GM21360 (cell line): ENCODE measurements around the gene ATF6B.

Experiments
- ATAC-seq: cut with Tn5 transposase; IDR thresholded peaks from one replicate; pipeline ENCODE4 v1.9.1; 2021; ENCODE audit warnings: mild to moderate bottlenecking, moderate library complexity; ENCODE audit not compliant: unreplicated experiment

The ATF6B gene

GRCh38 chr6:32127717-32128592 is at the start of gene ATF6B:
Gene ATF6B, minus strand, starts transcription at chr6:32128246. Its CDS starts 39 bp downstream, at chr6:32128207.
- ATAC-seq = peak; percentile 80

GRCh38 chr6:32177183-32177787 is 49.2 kb upstream of the ATF6B start:
- no peak for ATAC-seq

- no peak for ATAC-seq
Observed at GRCh38 chr6:32176476-32177182, 48.6 kb upstream of the ATF6B start.

- ATAC-seq = peak; percentile 35
Observed at GRCh38 chr6:32175711-32176475, 47.8 kb upstream of the ATF6B start, which contains the start of gene AGPAT1. Gene AGPAT1, minus strand, starts transcription at chr6:32176084. Its CDS starts 4,588 bp downstream, at chr6:32171496.

- ATAC-seq = no peak
Observed at GRCh38 chr6:32175322-32175710, 47.3 kb upstream of the ATF6B start.

GRCh38 chr6:32174416-32174815 is 46.4 kb upstream of the ATF6B start:
- no peak for ATAC-seq

GRCh38 chr6:32173051-32173727 is 45.1 kb upstream of the ATF6B start:
- no peak for ATAC-seq

GRCh38 chr6:32171234-32171633 is 43.2 kb upstream of the ATF6B start:
- no peak for ATAC-seq

- ATAC-seq = no peak
Observed at GRCh38 chr6:32170294-32170693, 42.2 kb upstream of the ATF6B start.

- ATAC-seq = no peak
Observed at GRCh38 chr6:32168807-32169591, 41.0 kb upstream of the ATF6B start.

GRCh38 chr6:32168350-32168749 is 40.3 kb upstream of the ATF6B start:
- ATAC-seq = no peak

GRCh38 chr6:32167761-32168262 is 39.8 kb upstream of the ATF6B start:
- no peak for ATAC-seq

GRCh38 chr6:32167154-32167760 is 39.2 kb upstream of the ATF6B start:
- no peak for ATAC-seq

GRCh38 chr6:32166411-32167061 is 38.5 kb upstream of the ATF6B start:
- ATAC-seq = no peak

GRCh38 chr6:32164295-32164694 is 36.2 kb upstream of the ATF6B start, which contains the start of gene EGFL8:
Gene EGFL8, plus strand, starts transcription at chr6:32164595. Its CDS starts 1,571 bp downstream, at chr6:32166166.
- ATAC-seq = no peak

- ATAC-seq = no peak
Observed at GRCh38 chr6:32163559-32164258, 35.7 kb upstream of the ATF6B start.

- no peak for ATAC-seq
Observed at GRCh38 chr6:32158052-32158451, 30.0 kb upstream of the ATF6B start.

GRCh38 chr6:32156891-32157290 is 28.8 kb upstream of the ATF6B start:
- ATAC-seq = no peak
